RWPE1 (cell line): ENCODE data around the gene SMYD3.

Experiments
- CTCF ChIA-PET: fragments of 350-600 bp; sonication (Branson Sonifier 250); formaldehyde crosslinking; extraction: SDS; loops from one replicate; lab custom pipeline; 2021; lab: Yijun Ruan, JAX
- POLR2A ChIA-PET: fragments of 400-600 bp; formaldehyde crosslinking; extraction: SDS; loops from one replicate; lab custom pipeline; 2020; ENCODE audit warnings: antibody characterized with exemption; ENCODE audit not compliant: low non-redundant PET; lab: Yijun Ruan, JAX
- DNase-seq: peaks from one replicate; pipeline ENCODE4 v3.0.0; 2012; ENCODE audit warnings: low spot score
- H3K27ac ChIP-seq: fragments of 450-650 bp; 2 replicates; pipeline ENCODE4 v1.5.1; 2017
- TF ChIP-seq, protein P1 (sequence below): fragments of 450-650 bp; conservative IDR thresholded peaks from 2 replicates; pipeline ENCODE4 v1.5.1; 2017; ENCODE audit warnings: low read depth, mild to moderate bottlenecking

Gene SMYD3

GRCh38 chr1:245958016-245958415, 549.1 kb downstream of the SMYD3 start:
- TF ChIP-seq, protein P1, sequence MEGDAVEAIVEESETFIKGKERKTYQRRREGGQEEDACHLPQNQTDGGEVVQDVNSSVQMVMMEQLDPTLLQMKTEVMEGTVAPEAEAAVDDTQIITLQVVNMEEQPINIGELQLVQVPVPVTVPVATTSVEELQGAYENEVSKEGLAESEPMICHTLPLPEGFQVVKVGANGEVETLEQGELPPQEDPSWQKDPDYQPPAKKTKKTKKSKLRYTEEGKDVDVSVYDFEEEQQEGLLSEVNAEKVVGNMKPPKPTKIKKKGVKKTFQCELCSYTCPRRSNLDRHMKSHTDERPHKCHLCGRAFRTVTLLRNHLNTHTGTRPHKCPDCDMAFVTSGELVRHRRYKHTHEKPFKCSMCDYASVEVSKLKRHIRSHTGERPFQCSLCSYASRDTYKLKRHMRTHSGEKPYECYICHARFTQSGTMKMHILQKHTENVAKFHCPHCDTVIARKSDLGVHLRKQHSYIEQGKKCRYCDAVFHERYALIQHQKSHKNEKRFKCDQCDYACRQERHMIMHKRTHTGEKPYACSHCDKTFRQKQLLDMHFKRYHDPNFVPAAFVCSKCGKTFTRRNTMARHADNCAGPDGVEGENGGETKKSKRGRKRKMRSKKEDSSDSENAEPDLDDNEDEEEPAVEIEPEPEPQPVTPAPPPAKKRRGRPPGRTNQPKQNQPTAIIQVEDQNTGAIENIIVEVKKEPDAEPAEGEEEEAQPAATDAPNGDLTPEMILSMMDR: no peak
- POLR2A ChIA-PET: no interaction called here
- no peak overlapping the region for H3K27ac ChIP-seq
- no peak for DNase-seq
- CTCF ChIA-PET: no interaction called here

DNA sequence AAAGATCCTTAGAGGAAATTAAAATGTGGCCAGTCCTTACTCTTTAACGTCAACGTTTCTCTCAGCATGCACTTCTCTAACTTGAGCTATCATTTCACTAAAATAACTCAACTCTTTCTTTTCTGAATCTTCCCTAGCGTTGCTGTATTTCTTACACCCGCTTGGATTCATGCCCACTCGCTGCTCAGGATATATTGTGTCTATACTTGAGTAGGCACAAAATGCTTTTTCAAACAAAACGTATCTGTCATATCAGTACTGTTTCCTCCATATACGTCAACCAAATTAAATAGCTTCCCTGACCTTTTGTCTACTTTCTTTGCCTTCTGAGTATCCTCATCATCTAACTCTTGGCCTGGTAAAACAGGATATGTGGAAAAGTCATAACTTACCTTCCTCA, 549.7 kb downstream of the SMYD3 start:
- TF ChIP-seq, protein P1: no peak
- ChIA-PET CTCF (no interaction called here), POLR2A (no interaction called here)
- no peak overlapping the region for H3K27ac ChIP-seq
- DNase-seq: no peak

- POLR2A ChIA-PET: no interaction called here
- DNase-seq: no peak
- H3K27ac ChIP-seq: no peak overlapping the region
- TF ChIP-seq, protein P1: no peak
- CTCF ChIA-PET: no interaction called here
These were observed 550.9 kb downstream of the SMYD3 start for GRCh38 chr1:245956225-245956624.

- TF ChIP-seq, protein P1: no peak
- no peak for DNase-seq
- ChIA-PET POLR2A (no interaction called here), CTCF (interaction anchor here (0.7 kb wide), 1 partner anchor 229 kb away, joined by 3 read pairs; no protein-coding TSS in a partner anchor)
- no peak overlapping the region for H3K27ac ChIP-seq
These were observed 553.0 kb downstream of the SMYD3 start for GRCh38 chr1:245953876-245954660.

- ChIA-PET POLR2A (no interaction called here), CTCF (no interaction called here)
- H3K27ac ChIP-seq: no peak overlapping the region
- TF ChIP-seq, protein P1: no peak
- no peak for DNase-seq
These were observed 554.6 kb downstream of the SMYD3 start for GRCh38 chr1:245952383-245953026.

DNA sequence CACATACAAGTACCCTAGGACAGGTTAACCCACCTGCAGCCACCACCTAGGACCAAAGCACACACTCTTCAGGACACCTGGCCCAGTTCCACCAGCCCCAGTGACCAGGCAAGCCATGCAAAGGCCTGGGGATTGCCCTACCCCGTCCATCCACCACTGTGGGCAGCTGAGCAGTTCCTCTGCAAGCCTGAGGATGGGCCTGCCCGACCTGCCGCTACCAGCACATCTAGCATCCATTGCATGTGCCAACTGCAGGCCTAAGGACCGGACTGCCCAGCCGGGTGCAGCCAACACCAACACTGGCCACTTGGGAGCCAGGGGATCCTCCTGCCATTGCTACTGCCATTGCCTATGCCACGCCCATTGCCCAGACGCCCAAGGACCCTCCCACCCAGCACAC, 558.3 kb downstream of the SMYD3 start:
- DNase-seq: no peak
- TF ChIP-seq, protein P1: no peak
- ChIA-PET CTCF (no interaction called here), POLR2A (no interaction called here)
- no peak overlapping the region for H3K27ac ChIP-seq
